ENCODE results near the gene GPX5. TPM values are rescaled to one million over a fixed set of nuclear protein-coding genes. Genes with fewer than 3 reads are reported as not detected.
"Not testable (repeated sequence)": the region's sequence is repeated elsewhere in the genome, so short reads cannot be mapped to it uniquely, and the experiment has no call there.

The GPX5 gene
- total and polyA plus RNA-seq, 2 donors (not counting 1 experiment from before 2014, with no cell fraction given), result not detected

- H3K4me1 Mint-ChIP-seq; ATAC-seq (ENCODE audit: low read depth); CTCF ChIA-PET; H3K27ac Mint-ChIP-seq; H3K79me2 ChIP-seq (ENCODE audit: control insufficient read depth, insufficient read depth, low read length); H3K4me2 ChIP-seq (replicated peaks; ENCODE audit: low read depth, low read length, poor library complexity, severe bottlenecking); H3K27ac ChIP-seq (ENCODE audit: low read length in 2 of 2); H3K9me3 Mint-ChIP-seq (ENCODE audit: insufficient read depth); POLR2A ChIA-PET; H4K20me1 ChIP-seq (ENCODE audit: control insufficient read depth, insufficient read depth, low read length, poor library complexity, severe bottlenecking); H3K4me3 Mint-ChIP-seq; H3K4me1 ChIP-seq (ENCODE audit: control insufficient read depth in 2 of 2, insufficient read depth in 2 of 2, low read length in 2 of 2); H3K9ac ChIP-seq (ENCODE audit: low read length); H3K9me3 ChIP-seq (ENCODE audit: control extremely low read depth in 1 of 3, control insufficient read depth in 2 of 3, insufficient read depth in 1 of 3, low read length in 2 of 3); H3K4me3 ChIP-seq (ENCODE audit: control extremely low read depth in 1 of 5, extremely low read depth in 1 of 5, insufficient read depth in 1 of 5, low read depth in 2 of 5, low read length in 4 of 5); DNase-seq; H3K36me3 ChIP-seq (replicated peaks in 1 of 2; ENCODE audit: control extremely low read depth in 1 of 2, control insufficient read depth in 1 of 2, extremely low read depth in 1 of 2, insufficient read depth in 2 of 2, low read length in 1 of 2); intact Hi-C loops (cut with micrococcal nuclease); H2AFZ ChIP-seq (ENCODE audit: insufficient read depth, low read depth, low read length, poor library complexity, severe bottlenecking): not testable (repeated sequence)
- 92% methylated on average over 6 of the region's 7 CpGs for WGBS (ENCODE audit: insufficient coverage)
- peaks cover 0 to 12% (median 7%) of the 10 kb centered on the region in 4 experiments for H3K27me3 ChIP-seq (replicated peaks in 1 of 4; ENCODE audit: control extremely low read depth in 1 of 4, control insufficient read depth in 3 of 4, insufficient read depth in 4 of 4, low read length in 3 of 4)
- peaks cover 30% of the 10 kb centered on the region for H3K27me3 Mint-ChIP-seq
Measured at GRCh38 chr6:28502709-28503305, 22.9 kb upstream of the GPX5 start.

- H3K27ac Mint-ChIP-seq, result no peak overlapping the region
- CTCF ChIA-PET, result no interaction called here
- intact Hi-C loops (cut with micrococcal nuclease), result no loop called here
Measured at GRCh38 chr6:28505733-28506132, 19.9 kb upstream of the GPX5 start.

More at GRCh38 chr6:28505733-28506132, 19.9 kb upstream of the GPX5 start:
- Histone ChIP-seq H3K9me3 (ENCODE audit: control extremely low read depth in 1 of 3, control insufficient read depth in 2 of 3, insufficient read depth in 1 of 3, low read length in 2 of 3) (peaks cover 0 to 5% (median 0%) of the 10 kb centered on the region in 3 donors), H3K36me3 (replicated peaks in 1 of 2; ENCODE audit: control extremely low read depth in 1 of 2, control insufficient read depth in 1 of 2, extremely low read depth in 1 of 2, insufficient read depth in 2 of 2, low read length in 1 of 2) (no peaks in the 10 kb centered on the region), H3K4me1 (ENCODE audit: control insufficient read depth in 2 of 2, insufficient read depth in 2 of 2, low read length in 2 of 2) (no peaks in the 10 kb centered on the region), H3K79me2 (ENCODE audit: control insufficient read depth, insufficient read depth, low read length) (no peaks in the 10 kb centered on the region), H2AFZ (ENCODE audit: insufficient read depth, low read depth, low read length, poor library complexity, severe bottlenecking) (no peak overlapping the region), H3K9ac (ENCODE audit: low read length) (no peak overlapping the region), H3K4me3 (ENCODE audit: control extremely low read depth in 1 of 5, extremely low read depth in 1 of 5, insufficient read depth in 1 of 5, low read depth in 2 of 5, low read length in 4 of 5) (no peak overlapping the region), H3K27ac (ENCODE audit: low read length in 2 of 2) (no peak overlapping the region), H3K4me2 (replicated peaks; ENCODE audit: low read depth, low read length, poor library complexity, severe bottlenecking) (no peak overlapping the region), H4K20me1 (ENCODE audit: control insufficient read depth, insufficient read depth, low read length, poor library complexity, severe bottlenecking) (no peaks in the 10 kb centered on the region), H3K27me3 (replicated peaks in 1 of 4; ENCODE audit: control extremely low read depth in 1 of 4, control insufficient read depth in 3 of 4, insufficient read depth in 4 of 4, low read length in 3 of 4) (peaks cover 0 to 15% (median 3%) of the 10 kb centered on the region in 4 experiments)
- no CpG with 5 or more reads among the region's 1 CpG for WGBS (ENCODE audit: insufficient coverage)
- no peak overlapping the region for H3K4me3 Mint-ChIP-seq
- POLR2A ChIA-PET, result no interaction called here
- peaks cover 25% of the 10 kb centered on the region for H3K27me3 Mint-ChIP-seq
- no peaks in the 10 kb centered on the region for H3K4me1 Mint-ChIP-seq
- no peak for TF ChIP-seq CTCF (IDR thresholded peaks at IDR 0.05)
- no peak for TF ChIP-seq EZH2 (IDR thresholded peaks at IDR 0.05; ENCODE audit: borderline replicate concordance, insufficient read depth, low read depth, low read length, poor library complexity, severe bottlenecking)
- DNase-seq, result no peak
- no peaks in the 10 kb centered on the region for H3K9me3 Mint-ChIP-seq (ENCODE audit: insufficient read depth)
- ATAC-seq (ENCODE audit: low read depth), result no peak
